Measurements from ENCODE around the gene MYBPC3.

- no peak for TF ChIP-seq EZH2 (IDR thresholded peaks at IDR 0.05; ENCODE audit: low read length, missing control alignments)
- TF ChIP-seq CTCF (conservative IDR thresholded peaks at IDR 0.05 in 1 of 2, IDR thresholded peaks at IDR 0.05 in 1 of 2; ENCODE audit: low read depth in 1 of 2, low read length in 2 of 2): no peak
Observed at GRCh38 chr11:47348131-47348802, 4.2 kb downstream of the MYBPC3 start.
